Adipose tissue (tissue), 3 donors: Measurements from ENCODE around the gene SYNGR2. TPM values are rescaled to one million over a fixed set of nuclear protein-coding genes. Genes with fewer than 3 reads are reported as not detected.
"Not testable (repeated sequence)": the region's sequence is repeated elsewhere in the genome, so short reads cannot be mapped to it uniquely, and the experiment has no call there.

Experiments used
- H3K27ac ChIP-seq: one replicate; pipeline ENCODE4 v1.5.1; 2013; ENCODE audit warnings: low read depth, low read length
- WGBS, 3 donors: extraction: QIAGEN DNeasy Blood & Tissue Kit; methylation state at CpG; one replicate each; pipeline ENCODE4 v1.1.7; 2013; 5-methylcytosine and 5-hydroxymethylcytosine counted together
- polyA plus RNA-seq, 3 donors: library from polyadenylated mRNA; stranded (reverse); fragments of 200-250 nt; gene quantifications; one replicate each; pipeline ENCODE4 v1.2.3, GENCODE V29; 2013
- donor health status: healthy with polysubstance abuse.
- donor health status: Bipolar disorder and iron deficiency.
- donor health status: healthy.

The SYNGR2 gene
- polyA plus RNA-seq, 3 donors = 37.5 to 113 (median 90.3) TPM

DNA sequence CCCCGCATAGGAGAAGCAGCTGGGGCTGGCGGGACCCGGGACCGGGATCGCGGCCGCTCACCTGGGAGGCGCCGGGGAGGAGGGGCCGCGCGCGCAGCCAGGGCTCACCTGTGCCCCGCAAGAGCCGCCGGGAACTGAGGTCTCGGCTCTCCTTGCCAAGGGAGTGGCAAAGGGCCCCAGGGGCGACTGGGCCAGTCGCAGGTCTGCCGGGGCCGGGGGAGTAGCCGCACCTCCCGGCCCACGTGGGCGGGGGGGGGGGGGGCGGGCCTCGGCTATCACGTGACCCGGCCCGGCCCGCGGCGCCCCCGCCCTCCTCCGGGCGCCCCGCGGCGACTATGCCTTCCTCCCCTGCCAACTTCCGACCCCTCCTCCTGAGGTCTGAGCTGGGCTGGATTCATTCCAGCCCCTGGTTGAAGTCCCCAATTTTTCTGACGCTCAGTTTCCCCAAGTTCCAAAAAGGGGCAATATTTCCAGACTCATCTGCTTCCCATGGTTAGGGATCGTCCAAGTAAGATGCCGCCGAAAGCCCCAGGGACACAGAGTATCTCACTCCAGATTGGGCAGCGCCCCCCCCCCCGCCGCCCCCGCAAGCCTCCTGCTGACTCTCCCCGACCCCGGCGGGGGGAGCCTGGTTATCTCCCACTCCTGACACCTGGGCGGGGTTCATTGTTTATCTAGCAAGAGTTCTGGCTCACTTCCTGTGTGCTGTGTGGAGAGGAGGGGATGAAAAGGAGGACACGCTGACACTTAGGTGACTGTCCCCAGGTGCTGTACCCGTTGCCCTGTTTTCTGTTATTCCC, 39.6 kb upstream of the SYNGR2 start, which contains the start of gene TMC6:
Gene TMC6 (minus strand): TSS at position 205 of the 800 bp plus-strand sequence. CDS start 1,923 bp downstream, outside the sequence.
- peak within 1 kb of the TSS; percentile 34 for H3K27ac ChIP-seq
- WGBS, 3 donors = 3 to 5% (median 3%) methylated on average over 29 to 54 of the region's 54 CpGs

DNA sequence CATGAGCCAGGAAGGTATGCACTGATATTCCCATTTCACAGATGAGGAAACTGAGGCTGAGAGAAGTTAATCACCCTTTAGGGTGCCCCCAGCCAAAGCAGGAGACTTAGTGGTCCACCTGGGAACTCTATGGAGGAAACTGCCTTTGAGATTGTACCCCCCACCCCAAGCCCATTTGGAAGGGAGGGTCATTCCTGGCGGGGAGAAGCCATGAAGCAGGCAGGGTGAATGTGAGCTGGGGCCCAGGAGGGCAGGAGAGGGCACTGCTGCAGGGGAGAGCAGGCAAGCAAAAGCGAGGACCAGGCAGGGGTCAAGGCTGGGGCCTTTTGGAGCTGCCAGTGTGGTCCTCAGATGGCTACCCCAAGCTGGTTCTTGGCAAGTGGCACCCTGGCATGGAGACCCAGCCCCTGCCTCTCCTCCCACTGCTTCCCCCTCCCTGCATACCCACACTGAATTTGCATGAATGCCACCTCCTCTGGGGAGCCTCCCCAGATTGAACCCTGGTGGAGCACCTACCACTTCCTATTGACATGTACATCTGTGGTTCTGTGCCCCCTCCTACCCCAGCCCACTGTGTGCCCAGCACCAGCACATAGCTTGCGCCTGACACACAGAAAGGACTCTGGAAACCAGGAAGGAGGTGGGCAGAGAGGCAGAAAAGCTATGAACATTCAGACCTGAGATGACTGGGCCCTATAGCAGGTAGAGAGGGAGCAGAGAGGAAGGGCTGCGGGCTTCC, 38.9 kb upstream of the SYNGR2 start:
- WGBS, 3 donors = 66 to 75% (median 69%) methylated on average over 4 of the region's 4 CpGs

DNA sequence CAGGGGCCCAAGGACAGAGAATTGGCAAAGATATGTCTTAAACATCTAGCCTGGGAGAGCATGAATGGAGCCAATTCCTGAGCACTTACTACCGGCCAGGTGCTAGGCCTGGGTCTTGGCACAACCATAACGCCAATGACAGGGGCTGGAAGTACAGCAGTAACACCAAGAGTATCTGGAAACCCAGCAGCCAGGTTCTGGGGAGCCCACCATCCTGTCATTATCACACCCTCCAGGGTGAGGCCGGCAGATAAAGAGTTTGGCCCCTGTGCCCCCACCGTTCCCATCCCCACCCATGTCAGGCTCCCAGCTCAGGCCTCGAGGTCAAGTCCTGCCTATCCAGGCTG, 38.3 kb upstream of the SYNGR2 start:
- 24 to 31% (median 26%) methylated on average over 5 of the region's 5 CpGs for WGBS, 3 donors
- no peak overlapping the region for H3K27ac ChIP-seq

More for the DNA sequence above, 38.9 kb upstream of the SYNGR2 start:
- no peak overlapping the region for H3K27ac ChIP-seq

DNA sequence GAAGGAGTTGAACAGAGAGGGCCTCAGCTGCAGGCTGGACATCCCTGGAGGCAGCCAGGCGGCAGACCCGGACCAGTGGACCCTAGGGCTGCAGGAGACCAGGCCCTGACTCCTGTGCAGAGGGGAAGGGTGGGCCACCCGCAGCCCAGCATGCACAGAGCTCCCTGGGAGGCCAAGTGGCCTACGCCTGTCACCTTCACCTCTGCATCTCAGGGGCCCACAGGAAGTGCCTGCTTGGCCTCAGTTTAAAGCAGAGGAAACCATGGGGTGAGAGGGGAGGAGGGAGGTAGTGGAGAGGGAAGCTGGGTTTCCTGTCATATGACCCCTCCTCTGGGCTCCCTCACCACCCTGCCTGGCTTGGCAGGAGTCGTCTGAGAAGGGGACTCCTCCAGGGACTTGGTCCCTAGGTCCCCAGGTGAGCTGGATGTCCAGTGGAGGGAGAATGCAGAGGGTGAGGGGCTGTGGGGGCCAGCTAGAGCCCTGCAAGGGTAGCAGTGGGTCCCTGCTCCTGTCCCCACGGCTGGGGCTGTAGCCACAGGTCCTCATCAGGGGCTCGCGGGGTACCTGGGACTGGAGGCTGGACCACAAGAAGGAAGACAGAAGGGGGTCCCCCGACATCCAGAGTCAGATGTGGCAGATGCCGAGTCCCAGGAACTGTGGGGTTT, 37.8 kb upstream of the SYNGR2 start, which contains the start of gene TMC8:
Gene TMC8 (plus strand): TSS at position 335 of the 665 bp plus-strand sequence. CDS start 818 bp downstream, outside the sequence.
- no peak within 1 kb of the TSS for H3K27ac ChIP-seq
- 40 to 77% (median 46%) methylated on average over 10 of the region's 10 CpGs for WGBS, 3 donors

DNA sequence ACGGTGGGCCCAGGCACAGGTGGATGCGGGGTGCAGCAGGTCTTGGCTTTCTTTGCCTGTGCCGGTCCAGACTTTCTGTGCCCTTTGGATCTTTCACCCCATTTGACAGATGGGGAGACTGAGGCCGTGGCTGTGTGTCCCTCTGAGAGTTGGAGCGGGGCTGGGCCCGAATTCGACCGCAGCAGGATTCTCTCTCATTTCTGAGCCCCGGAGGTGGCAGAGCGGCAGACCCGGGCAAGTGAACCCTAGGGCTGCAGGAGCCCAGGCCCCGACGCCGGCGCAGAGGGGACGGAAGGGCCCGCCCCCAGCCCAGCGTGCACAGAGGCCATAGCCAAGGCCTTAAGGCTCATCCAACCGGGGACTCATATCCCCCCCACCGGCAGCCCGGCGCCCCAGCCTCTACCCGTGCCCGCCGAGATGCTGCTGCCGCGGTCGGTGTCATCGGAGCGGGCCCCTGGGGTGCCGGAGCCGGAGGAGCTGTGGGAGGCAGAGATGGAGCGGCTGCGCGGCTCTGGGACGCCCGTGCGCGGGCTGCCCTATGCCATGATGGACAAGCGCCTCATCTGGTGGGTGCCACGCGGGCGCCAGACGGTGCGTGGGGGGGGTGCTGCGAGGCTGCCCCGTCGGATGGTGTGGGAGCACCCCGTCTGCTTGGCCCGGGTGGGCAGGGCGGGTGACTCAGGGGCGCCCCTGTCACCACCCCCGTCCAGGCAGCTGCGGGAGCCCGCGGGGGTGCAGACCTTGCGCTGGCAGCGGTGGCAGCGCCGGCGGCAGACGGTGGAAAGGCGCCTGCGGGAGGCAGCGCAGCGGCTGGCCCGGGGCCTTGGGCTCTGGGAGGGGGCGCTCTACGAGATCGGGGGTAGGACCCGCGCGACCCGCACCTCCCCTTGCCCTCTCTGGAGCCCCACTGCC, 37.0 kb upstream of the SYNGR2 start:
- 17 to 29% (median 20%) methylated on average over 57 to 73 of the region's 74 CpGs for WGBS, 3 donors
- no peak overlapping the region for H3K27ac ChIP-seq

DNA sequence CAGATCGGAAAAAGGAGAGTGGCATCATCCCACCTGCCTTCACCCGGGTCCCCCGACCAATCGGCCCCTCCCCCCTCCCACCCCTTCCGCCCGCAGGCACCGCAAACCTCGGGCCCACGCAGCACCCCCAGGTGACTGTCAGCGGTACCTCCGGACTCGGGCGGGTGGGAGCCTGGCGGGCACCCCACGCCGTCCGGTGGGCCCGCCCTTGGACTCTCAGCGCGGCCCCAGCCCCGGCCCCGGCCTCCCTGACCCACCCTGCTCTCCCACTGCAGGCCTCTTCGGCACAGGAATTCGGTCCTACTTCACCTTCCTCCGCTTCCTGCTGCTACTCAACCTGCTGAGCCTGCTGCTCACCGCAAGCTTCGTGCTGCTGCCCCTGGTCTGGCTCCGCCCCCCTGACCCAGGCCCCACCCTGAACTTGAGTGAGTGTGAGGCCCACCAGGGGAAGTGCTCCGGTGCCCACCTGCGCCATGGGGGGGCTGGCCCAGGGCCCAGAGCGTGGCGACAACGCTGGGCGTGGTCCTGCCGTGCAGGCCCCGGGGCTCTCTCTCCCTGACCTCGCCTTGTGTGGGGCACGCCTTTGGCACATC, 36.2 kb upstream of the SYNGR2 start:
- WGBS, 3 donors = 23 to 31% (median 28%) methylated on average over 33 to 38 of the region's 38 CpGs
- no peak overlapping the region for H3K27ac ChIP-seq

DNA sequence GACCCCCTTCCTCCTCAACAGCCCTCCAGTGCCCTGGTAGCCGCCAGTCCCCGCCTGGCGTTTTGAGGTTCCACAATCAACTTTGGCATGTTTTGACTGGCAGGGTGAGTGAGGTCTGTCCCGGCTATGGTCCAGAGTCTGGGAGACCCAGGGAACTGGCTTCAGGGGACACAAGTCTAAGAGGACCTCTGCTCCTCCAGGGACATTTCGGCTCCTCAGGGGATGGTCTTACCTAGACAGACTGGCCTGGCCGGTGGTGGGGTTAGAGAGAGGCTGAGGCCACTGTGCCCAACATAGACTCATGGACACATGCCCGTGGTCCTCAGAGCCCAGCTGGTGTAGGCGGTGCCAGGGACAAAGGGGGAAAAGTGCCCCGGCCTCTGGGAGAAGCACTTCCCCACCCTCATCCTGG, 35.6 kb upstream of the SYNGR2 start:
- no peak overlapping the region for H3K27ac ChIP-seq
- 72 to 92% (median 75%) methylated on average over 9 of the region's 9 CpGs for whole genome bisulfite sequencing, 3 donors

DNA sequence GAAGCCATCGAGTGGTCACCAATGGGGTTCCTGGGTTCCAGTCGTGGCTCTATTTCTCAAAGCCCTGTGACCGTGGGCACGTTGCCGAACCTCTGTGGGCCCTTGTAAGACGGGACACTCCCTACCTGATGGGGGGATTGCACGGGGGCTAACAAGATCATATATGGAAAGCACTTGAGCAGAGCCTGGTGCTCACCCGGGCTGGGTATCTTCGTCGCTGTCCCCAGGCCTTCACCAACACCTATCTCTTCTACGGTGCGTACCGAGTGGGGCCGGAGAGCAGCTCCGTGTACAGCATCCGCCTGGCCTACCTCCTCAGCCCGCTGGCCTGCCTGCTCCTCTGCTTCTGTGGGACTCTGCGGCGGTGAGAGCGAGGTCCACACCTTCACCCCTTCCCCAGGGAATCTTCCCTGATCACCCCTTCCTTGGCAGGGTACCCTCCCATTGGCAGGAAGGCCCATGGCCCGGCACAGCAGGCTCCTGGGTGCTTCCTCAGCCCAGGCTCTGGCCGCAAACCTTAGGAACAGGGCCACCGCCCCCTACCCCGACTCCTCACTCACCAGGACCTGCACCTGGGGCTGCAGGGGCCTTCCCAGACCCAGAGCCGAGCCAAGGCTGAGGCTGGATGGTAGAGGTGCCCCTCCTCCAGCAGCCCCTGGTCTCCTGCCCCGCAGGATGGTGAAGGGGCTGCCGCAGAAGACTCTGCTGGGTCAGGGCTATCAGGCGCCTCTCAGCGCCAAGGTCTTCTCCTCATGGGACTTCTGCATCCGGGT, 35.0 kb upstream of the SYNGR2 start:
- WGBS, 3 donors = 76 to 86% (median 77%) methylated on average over 30 of the region's 30 CpGs
- no peak overlapping the region for H3K27ac ChIP-seq

DNA sequence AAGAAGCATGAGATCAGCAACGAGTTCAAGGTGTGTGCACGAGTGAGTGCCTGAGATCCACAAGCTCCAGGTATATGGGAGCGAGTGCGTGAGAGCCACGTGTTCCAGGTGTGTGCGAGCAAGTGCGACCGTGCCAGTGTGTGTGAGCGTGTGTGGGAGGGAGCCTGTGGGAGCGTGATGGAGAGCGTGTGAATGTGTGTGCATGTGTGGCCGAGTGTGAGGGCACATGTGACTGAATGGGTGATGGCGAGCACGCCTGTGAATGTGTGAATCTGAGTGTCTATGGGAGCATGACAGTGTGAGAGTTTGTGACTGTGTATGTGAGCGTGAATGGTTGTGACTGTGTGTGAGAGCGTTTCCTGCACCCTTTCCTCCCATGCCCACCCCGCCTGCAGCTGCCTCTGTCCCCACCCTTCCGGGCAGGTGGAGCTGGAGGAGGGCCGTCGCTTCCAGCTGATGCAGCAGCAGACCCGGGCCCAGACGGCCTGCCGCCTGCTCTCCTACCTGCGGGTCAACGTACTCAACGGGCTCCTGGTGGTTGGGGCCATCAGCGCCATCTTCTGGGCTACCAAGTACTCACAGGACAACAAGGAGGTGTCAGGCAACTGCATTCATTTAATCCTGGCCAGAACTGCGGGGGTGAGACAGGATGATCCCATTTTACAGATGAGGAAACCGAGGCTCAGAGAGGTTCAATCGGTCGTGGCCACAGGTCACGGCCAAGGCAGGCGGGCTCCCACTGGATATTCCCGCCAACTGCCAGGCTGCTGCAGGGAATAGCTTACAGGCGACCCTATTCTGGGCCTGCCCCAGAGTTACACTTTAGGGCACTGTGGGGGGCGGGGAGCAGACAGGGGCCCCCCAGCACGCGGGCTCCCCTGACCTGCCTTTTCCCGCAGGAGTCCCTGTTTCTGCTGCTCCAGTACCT, 34.1 kb upstream of the SYNGR2 start:
- H3K27ac ChIP-seq = no peak overlapping the region
- 48 to 54% (median 52%) methylated on average over 39 of the region's 39 CpGs for WGBS, 3 donors

DNA sequence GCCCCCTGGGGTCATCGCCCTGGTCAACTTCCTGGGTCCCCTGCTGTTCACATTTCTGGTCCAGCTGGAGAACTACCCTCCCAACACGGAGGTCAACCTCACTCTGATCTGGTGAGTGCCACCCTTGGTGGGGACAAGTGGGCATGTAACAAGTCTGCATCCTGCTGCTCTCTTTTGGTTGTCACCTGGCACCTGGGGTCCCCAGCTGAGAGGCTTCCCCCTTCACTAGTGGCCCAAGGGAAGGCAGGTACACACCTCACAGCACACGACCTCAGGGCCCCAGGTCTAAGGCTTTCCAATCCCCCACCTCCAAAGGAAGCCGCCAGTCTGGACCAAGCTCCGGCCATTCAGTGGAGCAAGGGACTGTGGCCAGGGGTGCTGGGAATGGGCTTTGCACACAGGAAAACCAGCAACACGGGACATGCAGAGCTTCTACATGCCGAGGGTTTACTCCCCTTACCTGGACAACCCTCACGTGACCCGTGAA, 33.4 kb upstream of the SYNGR2 start:
- 78 to 85% (median 80%) methylated on average over 9 of the region's 9 CpGs for WGBS, 3 donors

DNA sequence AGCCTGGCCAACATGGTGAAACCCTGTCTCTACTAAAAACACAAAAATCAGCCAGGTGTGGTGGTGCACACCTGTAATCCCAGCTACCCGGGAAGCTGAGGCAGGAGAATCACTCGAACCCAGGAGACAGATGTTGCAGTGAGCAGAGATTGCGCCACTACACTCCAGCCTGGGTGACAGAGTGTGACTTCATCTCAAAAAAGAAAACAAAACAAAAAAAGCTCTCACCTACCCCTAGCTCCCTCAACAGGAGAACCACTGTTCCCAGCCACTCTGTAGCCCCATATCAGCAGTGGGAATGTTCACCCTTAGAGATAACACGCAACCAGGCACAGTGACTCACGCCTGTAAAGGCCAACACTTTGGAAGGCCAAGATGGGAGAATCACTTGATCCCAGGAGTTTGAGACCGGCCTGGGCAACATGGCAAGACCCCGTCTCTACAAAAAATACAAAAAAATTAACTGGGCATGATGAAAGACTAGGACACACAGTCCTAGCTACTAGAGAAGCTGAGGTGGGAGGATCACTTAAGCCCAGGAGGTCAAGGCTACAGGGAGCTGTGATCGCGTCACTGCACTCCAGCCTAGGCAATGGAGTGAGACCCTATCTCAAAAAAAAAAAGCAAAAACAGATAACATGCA, 32.4 kb upstream of the SYNGR2 start:
- no peak overlapping the region for H3K27ac ChIP-seq
- 88 to 95% (median 90%) methylated on average over 9 of the region's 9 CpGs for WGBS, 3 donors

More for the DNA sequence above, 33.4 kb upstream of the SYNGR2 start:
- H3K27ac ChIP-seq = no peak overlapping the region

DNA sequence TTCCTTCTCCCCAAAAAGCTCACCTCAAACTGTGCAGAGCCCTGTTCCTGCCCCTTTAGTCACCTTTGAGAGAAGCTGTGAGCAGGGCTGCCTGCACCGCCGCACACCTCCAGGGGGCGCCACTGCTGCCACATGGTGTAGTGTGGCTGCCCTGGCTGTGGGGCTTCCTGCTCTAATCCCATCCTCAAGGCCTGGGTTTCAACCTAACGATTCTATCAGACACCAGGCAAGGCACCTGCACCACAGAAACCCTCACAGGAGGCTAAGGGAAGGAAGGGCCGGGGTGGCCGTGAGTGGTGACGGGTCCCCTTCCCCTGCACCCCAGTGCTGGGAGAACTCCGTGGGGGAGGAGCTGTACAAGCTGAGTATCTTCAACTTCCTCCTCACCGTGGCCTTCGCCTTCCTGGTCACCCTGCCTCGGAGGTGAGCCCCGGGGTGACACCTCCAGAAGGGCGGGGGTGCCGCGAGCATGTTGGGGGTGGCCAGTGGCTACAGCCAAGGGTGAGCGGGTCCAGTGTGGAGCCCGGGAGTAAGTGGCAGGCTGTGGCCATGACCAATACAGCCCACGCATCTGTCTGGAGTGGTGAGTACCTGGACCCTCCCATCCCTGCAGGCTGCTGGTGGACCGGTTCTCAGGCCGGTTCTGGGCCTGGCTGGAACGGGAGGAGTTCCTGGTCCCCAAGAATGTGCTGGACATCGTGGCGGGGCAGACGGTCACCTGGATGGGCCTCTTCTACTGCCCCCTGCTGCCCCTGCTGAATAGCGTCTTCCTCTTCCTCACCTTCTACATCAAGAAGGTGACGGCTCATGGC, 30.8 kb upstream of the SYNGR2 start:
- WGBS, 3 donors = 54 to 64% (median 57%) methylated on average over 26 of the region's 26 CpGs

DNA sequence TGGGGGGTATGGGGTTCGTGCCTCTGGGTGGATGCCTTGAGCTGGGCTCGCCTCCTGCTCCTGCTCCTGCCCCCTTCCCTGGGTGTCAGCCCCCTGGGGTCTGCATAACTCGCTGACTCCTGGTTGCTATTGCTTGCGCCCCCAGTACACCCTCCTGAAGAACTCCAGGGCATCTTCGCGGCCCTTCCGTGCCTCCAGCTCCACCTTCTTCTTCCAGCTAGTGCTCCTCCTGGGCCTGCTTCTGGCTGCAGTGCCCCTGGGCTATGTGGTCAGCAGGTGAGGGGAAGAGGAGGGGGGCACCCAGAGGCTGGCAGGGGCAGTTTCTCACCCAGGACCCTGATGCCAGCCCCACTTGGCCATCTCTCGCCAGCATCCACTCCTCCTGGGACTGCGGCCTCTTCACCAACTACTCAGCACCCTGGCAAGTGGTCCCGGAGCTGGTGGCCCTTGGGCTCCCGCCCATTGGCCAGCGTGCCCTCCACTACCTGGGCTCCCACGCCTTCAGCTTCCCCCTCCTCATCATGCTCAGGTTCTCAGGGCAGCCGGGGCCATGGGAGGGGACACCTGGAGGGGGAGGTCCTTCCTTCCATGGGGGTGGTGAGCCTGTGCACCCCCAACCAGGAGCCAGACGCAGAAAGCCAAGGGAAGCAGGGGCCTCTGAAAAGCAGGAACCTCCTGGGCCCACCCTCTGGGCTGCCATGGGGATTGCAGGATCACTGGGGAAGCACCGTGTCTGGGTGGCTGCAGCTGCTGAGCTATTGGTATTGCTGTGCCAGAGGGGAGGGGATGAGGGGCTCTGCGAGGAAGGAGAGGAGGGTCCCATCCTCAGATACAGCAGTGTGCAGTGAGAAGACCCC, 29.9 kb upstream of the SYNGR2 start:
- 82 to 85% (median 83%) methylated on average over 17 of the region's 17 CpGs for WGBS, 3 donors
- no peak overlapping the region for H3K27ac ChIP-seq

More for the DNA sequence above, 30.8 kb upstream of the SYNGR2 start:
- H3K27ac ChIP-seq = no peak overlapping the region

DNA sequence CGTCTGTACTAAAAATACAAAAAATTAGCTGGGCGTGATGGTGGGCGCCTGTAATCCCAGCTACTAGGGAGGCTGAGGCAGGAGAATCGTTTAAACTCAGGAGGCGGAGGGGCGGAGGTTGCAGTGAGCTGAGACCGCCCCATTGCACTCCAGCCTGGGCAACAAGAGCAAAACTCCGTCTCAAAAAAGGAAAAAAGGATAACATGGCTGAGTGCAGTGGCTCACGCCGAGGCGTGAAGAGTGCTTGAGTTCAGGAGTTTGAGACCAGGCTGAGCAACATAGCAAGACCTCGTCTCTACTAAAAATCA, 28.6 kb upstream of the SYNGR2 start:
- 85 to 92% (median 89%) methylated on average over 12 of the region's 12 CpGs for WGBS, 3 donors
- H3K27ac ChIP-seq = not testable (repeated sequence)
